Kidney epithelial cell (primary cell): ENCODE measurements around the gene NXPE3. TPM values are rescaled to one million over a fixed set of nuclear protein-coding genes. Genes with fewer than 3 reads are reported as not detected.

Experiments used
- DNase-seq: peaks from one replicate; pipeline ENCODE4 v3.0.0-alpha.2; 2010; ENCODE audit warnings: low read depth
- H3K27me3 ChIP-seq: 2 replicates; pipeline ENCODE4 v1.6.0; 2011; ENCODE audit warnings: low read length; ENCODE audit not compliant: control insufficient read depth, insufficient read depth
- H3K36me3 ChIP-seq: 2 replicates; pipeline ENCODE4 v1.5.1; 2011; ENCODE audit warnings: low read length; ENCODE audit not compliant: control insufficient read depth, insufficient read depth
- H3K4me3 ChIP-seq: 2 replicates; pipeline ENCODE4 v1.5.1; 2011; ENCODE audit warnings: low read depth, mild to moderate bottlenecking, control low read depth, low read length
- total RNA-seq: library from RNA; depleted of rRNA; stranded (reverse); fragments of >200 nt; gene quantifications from 2 replicates; pipeline ENCODE4 v1.2.3, GENCODE V29; 2015
- TF ChIP-seq, protein P1 (sequence below): IDR thresholded peaks from 2 replicates; pipeline ENCODE4 v1.5.1; 2011; ENCODE audit warnings: mild to moderate bottlenecking, moderate library complexity, low read length, control low read depth, inconsistent platforms; ENCODE audit not compliant: insufficient read depth, poor library complexity, severe bottlenecking

Gene NXPE3
- total RNA-seq, 1 donor from 2014 or later, result 13.6 TPM

DNA sequence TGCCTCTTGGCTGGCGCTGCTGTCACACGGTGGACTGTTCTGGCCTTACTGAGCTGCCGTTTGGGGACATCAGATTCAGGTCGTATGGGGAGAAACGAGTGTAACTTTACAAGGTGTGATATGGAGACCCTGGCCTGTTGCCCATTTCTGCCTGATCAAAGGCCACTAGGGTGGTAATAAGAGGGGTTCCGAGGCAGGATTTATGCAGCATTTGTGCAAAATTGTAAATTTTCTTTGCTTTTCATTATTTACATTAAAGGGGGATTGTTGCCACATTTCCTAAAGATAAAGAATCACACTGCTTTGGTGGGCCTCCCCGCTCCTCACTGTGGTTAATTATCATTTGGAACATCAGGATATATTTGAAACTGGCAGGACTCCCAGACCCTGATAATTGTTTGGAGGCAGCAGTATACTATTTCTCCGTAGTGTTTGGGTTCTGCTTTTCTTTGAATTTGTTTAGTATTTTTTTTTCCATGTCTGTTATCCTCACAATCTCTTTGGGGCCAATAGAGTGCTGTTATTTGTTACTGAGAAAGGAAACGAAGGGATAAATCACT, 891 bp downstream of the NXPE3 start:
- TF ChIP-seq, protein P1, sequence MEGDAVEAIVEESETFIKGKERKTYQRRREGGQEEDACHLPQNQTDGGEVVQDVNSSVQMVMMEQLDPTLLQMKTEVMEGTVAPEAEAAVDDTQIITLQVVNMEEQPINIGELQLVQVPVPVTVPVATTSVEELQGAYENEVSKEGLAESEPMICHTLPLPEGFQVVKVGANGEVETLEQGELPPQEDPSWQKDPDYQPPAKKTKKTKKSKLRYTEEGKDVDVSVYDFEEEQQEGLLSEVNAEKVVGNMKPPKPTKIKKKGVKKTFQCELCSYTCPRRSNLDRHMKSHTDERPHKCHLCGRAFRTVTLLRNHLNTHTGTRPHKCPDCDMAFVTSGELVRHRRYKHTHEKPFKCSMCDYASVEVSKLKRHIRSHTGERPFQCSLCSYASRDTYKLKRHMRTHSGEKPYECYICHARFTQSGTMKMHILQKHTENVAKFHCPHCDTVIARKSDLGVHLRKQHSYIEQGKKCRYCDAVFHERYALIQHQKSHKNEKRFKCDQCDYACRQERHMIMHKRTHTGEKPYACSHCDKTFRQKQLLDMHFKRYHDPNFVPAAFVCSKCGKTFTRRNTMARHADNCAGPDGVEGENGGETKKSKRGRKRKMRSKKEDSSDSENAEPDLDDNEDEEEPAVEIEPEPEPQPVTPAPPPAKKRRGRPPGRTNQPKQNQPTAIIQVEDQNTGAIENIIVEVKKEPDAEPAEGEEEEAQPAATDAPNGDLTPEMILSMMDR, result no peak
- Histone ChIP-seq H3K27me3 (no peaks in the 10 kb centered on the region), H3K4me3 (peak overlapping the region; percentile 63), H3K36me3 (no peaks in the 10 kb centered on the region)
- no peak for DNase-seq

GRCh38 chr3:101780661-101781060, 1.6 kb downstream of the NXPE3 start:
- no peak overlapping the region for H3K4me3 ChIP-seq
- DNase-seq, result peak; percentile 41
- no peaks in the 10 kb centered on the region for H3K36me3 ChIP-seq
- TF ChIP-seq, protein P1, result no peak
- H3K27me3 ChIP-seq, result no peaks in the 10 kb centered on the region

DNA sequence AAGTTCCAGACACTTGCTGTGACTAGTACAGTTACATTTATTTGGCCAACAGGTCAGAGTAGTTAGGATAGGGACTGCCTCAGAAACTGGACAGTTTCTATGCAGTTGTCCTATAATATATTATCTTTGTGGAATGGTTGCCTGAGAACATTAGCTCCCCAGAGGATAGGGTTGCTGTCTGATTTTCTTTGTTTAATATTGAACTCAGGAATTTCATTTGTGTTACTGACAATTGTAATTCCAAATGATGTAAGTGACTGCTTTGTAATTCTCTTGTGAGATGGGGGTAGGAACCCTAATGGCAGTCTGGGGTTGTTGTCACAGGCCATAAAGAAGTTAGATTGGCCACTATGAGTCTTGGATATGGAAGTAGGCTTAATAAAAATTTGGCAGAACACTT, 2.2 kb downstream of the NXPE3 start:
- no peak for DNase-seq
- TF ChIP-seq, protein P1, result no peak
- H3K4me3 ChIP-seq, result no peak overlapping the region
- H3K36me3 ChIP-seq, result no peaks in the 10 kb centered on the region
- H3K27me3 ChIP-seq, result no peaks in the 10 kb centered on the region

DNA sequence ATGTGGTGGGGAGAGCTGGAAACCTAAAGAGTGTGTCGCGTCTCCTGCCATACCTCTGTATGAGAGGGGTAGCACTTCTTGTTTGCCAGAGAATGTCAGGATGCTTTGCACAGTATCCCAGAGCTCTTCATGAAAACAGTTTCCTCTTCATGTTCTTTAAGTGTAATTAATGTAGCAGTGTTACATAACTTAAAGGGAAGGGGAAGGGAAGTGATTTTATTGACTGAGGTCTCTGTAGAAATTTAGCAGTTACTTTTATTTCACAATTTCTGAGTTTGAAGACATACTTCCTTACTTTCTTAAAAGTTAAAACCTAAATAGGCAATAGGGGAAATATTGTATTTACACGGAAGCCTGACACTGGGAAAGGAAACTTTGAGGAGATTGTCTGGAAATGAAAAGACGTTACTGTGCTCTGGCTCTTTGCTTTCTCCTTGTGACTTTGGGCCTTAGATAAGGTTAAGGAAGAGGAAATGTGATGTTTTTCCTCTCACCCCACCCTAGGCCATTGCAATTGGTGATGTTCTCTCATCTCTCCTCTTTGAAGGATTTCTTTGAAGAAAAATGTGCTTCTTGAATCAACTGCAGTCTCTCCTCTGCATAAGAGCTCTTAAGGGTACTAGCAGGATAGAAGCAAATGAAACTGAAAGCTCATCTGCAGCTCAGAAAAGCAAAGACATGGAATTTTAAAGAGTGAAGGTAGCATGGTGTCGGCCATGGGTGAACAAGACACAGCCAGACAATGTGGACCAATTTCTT, 6.0 kb downstream of the NXPE3 start:
- TF ChIP-seq, protein P1, result no peak
- H3K27me3 ChIP-seq, result no peaks in the 10 kb centered on the region
- no peaks in the 10 kb centered on the region for H3K36me3 ChIP-seq
- no peak for DNase-seq
- no peak overlapping the region for H3K4me3 ChIP-seq

DNA sequence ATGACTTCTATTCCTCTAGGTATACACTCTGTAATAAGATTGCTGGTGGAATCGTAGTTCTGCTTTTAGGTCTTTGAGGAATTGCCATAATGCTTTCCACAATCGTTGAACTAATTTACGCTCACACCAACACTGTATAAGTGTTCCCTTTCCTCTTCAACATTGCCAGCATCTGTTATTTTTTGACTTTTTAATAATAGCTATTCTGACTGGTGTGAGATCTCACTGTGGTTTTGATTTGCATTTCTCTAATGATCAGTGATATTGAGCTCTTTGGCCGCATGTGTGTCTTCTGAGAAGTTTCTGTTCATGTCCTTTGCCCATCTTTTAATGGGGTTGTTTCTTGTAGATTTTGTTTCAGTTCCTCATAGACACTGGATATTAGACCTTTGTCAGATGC, 12.8 kb downstream of the NXPE3 start:
- Histone ChIP-seq H3K36me3 (no peaks in the 10 kb centered on the region), H3K4me3 (no peak overlapping the region), H3K27me3 (no peaks in the 10 kb centered on the region)
- TF ChIP-seq, protein P1, result no peak
- DNase-seq, result no peak

DNA sequence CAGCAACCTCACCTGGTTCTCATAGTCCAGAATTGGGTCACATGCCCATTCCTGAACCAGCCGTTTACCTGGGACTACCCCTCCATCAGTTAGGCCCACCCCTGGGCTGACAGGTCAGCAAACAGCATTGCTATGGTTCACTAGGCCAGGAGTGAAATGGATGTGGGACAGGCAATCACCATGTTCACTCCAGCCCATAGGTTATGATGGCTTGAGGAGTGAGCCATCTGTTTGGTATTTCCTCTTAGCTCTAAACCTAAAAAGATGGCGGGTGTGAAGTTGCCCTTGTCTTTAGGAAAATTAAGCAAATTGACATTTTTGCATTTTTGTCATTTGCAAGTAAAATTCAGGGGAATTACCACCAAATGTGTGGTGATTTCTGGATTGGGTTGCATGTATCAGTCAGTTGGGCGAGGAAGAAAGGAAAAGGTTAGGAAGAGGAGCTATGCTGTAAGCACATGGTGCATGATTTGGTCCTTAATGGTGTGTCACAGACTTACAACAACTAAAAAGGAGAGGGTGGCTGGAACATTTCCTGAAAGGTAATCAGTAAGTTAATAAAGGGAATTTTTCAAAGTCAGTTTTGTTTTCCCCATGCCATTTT, 17.2 kb downstream of the NXPE3 start:
- Histone ChIP-seq H3K4me3 (no peak overlapping the region), H3K36me3 (no peaks in the 10 kb centered on the region), H3K27me3 (no peaks in the 10 kb centered on the region)
- DNase-seq, result no peak
- TF ChIP-seq, protein P1, result no peak
